ENCODE results near the gene ZNF385A.

DNA sequence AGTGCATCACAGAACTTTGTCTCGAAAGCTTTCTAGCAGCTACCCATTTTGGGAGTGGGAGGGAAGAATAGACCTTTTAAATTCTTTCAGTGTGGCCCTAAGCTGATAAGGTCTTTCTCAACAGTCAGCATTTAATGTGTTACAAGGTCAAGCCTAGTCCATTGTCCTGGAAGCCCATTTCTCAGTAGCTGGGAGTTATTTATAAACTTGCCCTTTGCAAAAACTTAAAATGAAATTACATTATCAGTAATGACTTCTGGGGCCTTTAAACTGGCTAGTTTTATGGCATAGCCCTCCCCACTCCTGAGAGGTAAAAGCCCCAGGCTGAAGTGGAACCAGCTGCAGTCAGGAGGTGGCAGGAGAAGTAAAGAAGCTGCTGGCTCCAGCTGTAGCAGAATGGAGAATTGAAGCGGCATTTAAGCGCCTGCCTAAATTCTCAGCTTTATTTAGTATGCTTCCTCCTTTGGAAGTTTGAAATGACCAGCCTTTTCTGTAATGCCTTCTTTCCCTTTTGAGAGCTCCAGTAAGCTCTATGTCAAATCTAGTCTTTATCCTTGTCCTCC lies 47.2 kb downstream of the ZNF385A start:
- TF ChIP-seq POLR2AphosphoS5 (IDR thresholded peaks at IDR 0.05): no peak
- TF ChIP-seq, protein P1, sequence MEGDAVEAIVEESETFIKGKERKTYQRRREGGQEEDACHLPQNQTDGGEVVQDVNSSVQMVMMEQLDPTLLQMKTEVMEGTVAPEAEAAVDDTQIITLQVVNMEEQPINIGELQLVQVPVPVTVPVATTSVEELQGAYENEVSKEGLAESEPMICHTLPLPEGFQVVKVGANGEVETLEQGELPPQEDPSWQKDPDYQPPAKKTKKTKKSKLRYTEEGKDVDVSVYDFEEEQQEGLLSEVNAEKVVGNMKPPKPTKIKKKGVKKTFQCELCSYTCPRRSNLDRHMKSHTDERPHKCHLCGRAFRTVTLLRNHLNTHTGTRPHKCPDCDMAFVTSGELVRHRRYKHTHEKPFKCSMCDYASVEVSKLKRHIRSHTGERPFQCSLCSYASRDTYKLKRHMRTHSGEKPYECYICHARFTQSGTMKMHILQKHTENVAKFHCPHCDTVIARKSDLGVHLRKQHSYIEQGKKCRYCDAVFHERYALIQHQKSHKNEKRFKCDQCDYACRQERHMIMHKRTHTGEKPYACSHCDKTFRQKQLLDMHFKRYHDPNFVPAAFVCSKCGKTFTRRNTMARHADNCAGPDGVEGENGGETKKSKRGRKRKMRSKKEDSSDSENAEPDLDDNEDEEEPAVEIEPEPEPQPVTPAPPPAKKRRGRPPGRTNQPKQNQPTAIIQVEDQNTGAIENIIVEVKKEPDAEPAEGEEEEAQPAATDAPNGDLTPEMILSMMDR (IDR thresholded peaks at IDR 0.05): peak in 1 of 5 experiments; percentile 1
- TF ChIP-seq POLR2A (IDR thresholded peaks at IDR 0.05): no peak
- TF ChIP-seq EP300 (IDR thresholded peaks at IDR 0.05; ENCODE audit: low read depth): no peak
